Osteocyte (in vitro differentiated cells): ENCODE data around the gene PIK3R5. TPM values are rescaled to one million over a fixed set of nuclear protein-coding genes. Genes with fewer than 3 reads are reported as not detected.

Source experiments
- DNase-seq: peaks from one replicate; pipeline ENCODE4 v3.0.0; 2021; ENCODE audit warnings: mixed read lengths; ENCODE audit not compliant: unreplicated experiment; ENCODE audit errors: extremely low spot score
- H3K27ac Mint-ChIP-seq: one replicate; pipeline ENCODE4 v1.8.0; 2021; ENCODE audit warnings: mild to moderate bottlenecking, mixed read lengths; ENCODE audit not compliant: unreplicated experiment
- H3K27me3 Mint-ChIP-seq: one replicate; pipeline ENCODE4 v1.8.0; 2021; ENCODE audit warnings: mixed read lengths; ENCODE audit not compliant: unreplicated experiment
- H3K36me3 Mint-ChIP-seq: one replicate; pipeline ENCODE4 v1.8.0; 2021; ENCODE audit warnings: mixed read lengths; ENCODE audit not compliant: unreplicated experiment
- H3K4me1 Mint-ChIP-seq: one replicate; pipeline ENCODE4 v1.8.0; 2021; ENCODE audit warnings: mixed read lengths; ENCODE audit not compliant: unreplicated experiment
- H3K4me3 Mint-ChIP-seq: one replicate; pipeline ENCODE4 v1.8.0; 2021; ENCODE audit warnings: mild to moderate bottlenecking, moderate library complexity, mixed read lengths; ENCODE audit not compliant: unreplicated experiment
- H3K9me3 Mint-ChIP-seq: one replicate; pipeline ENCODE4 v1.8.0; 2021; ENCODE audit warnings: mixed read lengths; ENCODE audit not compliant: unreplicated experiment
- CTCF ChIP-seq: fragments of 200-600 bp; sonication (generic); IDR thresholded peaks from 2 replicates; pipeline ENCODE4 v1.5.0; 2021; ENCODE audit warnings: antibody characterized with exemption, mild to moderate bottlenecking, moderate library complexity
- total RNA-seq: library from RNA; stranded (reverse); gene quantifications from 2 replicates; pipeline ENCODE4 v1.2.1, GENCODE V29; 2021

PIK3R5 gene
- total RNA-seq, 1 donor from 2014 or later = not detected

- TF ChIP-seq CTCF = no peak
- Mint-ChIP-seq H3K27ac (no peak overlapping the region), H3K4me1 (no peaks in the 10 kb centered on the region), H3K4me3 (no peak overlapping the region), H3K9me3 (peaks cover 6% of the 10 kb centered on the region), H3K36me3 (no peaks in the 10 kb centered on the region), H3K27me3 (peaks cover 29% of the 10 kb centered on the region)
- DNase-seq = peak; percentile 68
Measured at GRCh38 chr17:8953156-8953885, 12.2 kb downstream of the PIK3R5 start.

GRCh38 chr17:8952191-8952590 is 13.3 kb downstream of the PIK3R5 start:
- Mint-ChIP-seq H3K4me1 (no peaks in the 10 kb centered on the region), H3K36me3 (no peaks in the 10 kb centered on the region), H3K4me3 (no peak overlapping the region), H3K9me3 (peaks cover 9% of the 10 kb centered on the region), H3K27ac (no peak overlapping the region), H3K27me3 (peaks cover 26% of the 10 kb centered on the region)
- DNase-seq = no peak
- TF ChIP-seq CTCF = no peak

GRCh38 chr17:8951206-8951605 is 14.3 kb downstream of the PIK3R5 start:
- no peak for TF ChIP-seq CTCF
- no peak for DNase-seq
- peaks cover 10% of the 10 kb centered on the region for H3K9me3 Mint-ChIP-seq
- H3K4me1 Mint-ChIP-seq = no peaks in the 10 kb centered on the region
- H3K4me3 Mint-ChIP-seq = no peak overlapping the region
- H3K27ac Mint-ChIP-seq = no peak overlapping the region
- H3K27me3 Mint-ChIP-seq = peaks cover 22% of the 10 kb centered on the region
- H3K36me3 Mint-ChIP-seq = no peaks in the 10 kb centered on the region

- no peaks in the 10 kb centered on the region for H3K4me1 Mint-ChIP-seq
- peaks cover 14% of the 10 kb centered on the region for H3K27me3 Mint-ChIP-seq
- DNase-seq = peak; percentile 62
- H3K4me3 Mint-ChIP-seq = no peak overlapping the region
- H3K27ac Mint-ChIP-seq = no peak overlapping the region
- no peaks in the 10 kb centered on the region for H3K36me3 Mint-ChIP-seq
- H3K9me3 Mint-ChIP-seq = peaks cover 10% of the 10 kb centered on the region
- TF ChIP-seq CTCF = no peak
Measured at GRCh38 chr17:8949061-8949661, 16.3 kb downstream of the PIK3R5 start.

- H3K36me3 Mint-ChIP-seq = no peaks in the 10 kb centered on the region
- H3K4me3 Mint-ChIP-seq = no peak overlapping the region
- no peaks in the 10 kb centered on the region for H3K4me1 Mint-ChIP-seq
- no peak for TF ChIP-seq CTCF
- peaks cover 13% of the 10 kb centered on the region for H3K27me3 Mint-ChIP-seq
- no peak for DNase-seq
- H3K9me3 Mint-ChIP-seq = peaks cover 10% of the 10 kb centered on the region
- H3K27ac Mint-ChIP-seq = no peak overlapping the region
Measured at GRCh38 chr17:8948462-8948861, 17.0 kb downstream of the PIK3R5 start.
